ENCODE measurements around the gene MYO5B.

Gene MYO5B

GRCh38 chr18:49960376-49960775 lies 234.6 kb downstream of the MYO5B start:
- H3K27me3 ChIP-seq (ENCODE audit: control insufficient read depth, low read length), result peaks cover 8% of the 10 kb centered on the region; the same call in 1 of the 2 replicates
- H3K27ac ChIP-seq (ENCODE audit: low read depth, low read length), result no peak overlapping the region
- no peaks in the 10 kb centered on the region for H3K36me3 ChIP-seq (ENCODE audit: control insufficient read depth, low read length)
- H3K4me1 ChIP-seq (ENCODE audit: control insufficient read depth, low read length), result no peaks in the 10 kb centered on the region
- H3F3A ChIP-seq (ENCODE audit: control insufficient read depth, insufficient read depth), result no peaks in the 10 kb centered on the region
- no peaks in the 10 kb centered on the region for H3K9me2 ChIP-seq (replicated peaks; ENCODE audit: control insufficient read depth, low read length)
- no peak overlapping the region for H3K4me3 ChIP-seq (ENCODE audit: low read length)
- no peak for TF ChIP-seq EZH2phosphoT487 (IDR thresholded peaks at IDR 0.05; ENCODE audit: borderline replicate concordance, low read length)
- TF ChIP-seq, protein P1, sequence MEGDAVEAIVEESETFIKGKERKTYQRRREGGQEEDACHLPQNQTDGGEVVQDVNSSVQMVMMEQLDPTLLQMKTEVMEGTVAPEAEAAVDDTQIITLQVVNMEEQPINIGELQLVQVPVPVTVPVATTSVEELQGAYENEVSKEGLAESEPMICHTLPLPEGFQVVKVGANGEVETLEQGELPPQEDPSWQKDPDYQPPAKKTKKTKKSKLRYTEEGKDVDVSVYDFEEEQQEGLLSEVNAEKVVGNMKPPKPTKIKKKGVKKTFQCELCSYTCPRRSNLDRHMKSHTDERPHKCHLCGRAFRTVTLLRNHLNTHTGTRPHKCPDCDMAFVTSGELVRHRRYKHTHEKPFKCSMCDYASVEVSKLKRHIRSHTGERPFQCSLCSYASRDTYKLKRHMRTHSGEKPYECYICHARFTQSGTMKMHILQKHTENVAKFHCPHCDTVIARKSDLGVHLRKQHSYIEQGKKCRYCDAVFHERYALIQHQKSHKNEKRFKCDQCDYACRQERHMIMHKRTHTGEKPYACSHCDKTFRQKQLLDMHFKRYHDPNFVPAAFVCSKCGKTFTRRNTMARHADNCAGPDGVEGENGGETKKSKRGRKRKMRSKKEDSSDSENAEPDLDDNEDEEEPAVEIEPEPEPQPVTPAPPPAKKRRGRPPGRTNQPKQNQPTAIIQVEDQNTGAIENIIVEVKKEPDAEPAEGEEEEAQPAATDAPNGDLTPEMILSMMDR (IDR thresholded peaks at IDR 0.05; ENCODE audit: low read depth, low read length, poor library complexity, severe bottlenecking), result no peak
- H3K79me2 ChIP-seq (ENCODE audit: control insufficient read depth, low read length), result no peaks in the 10 kb centered on the region
- no peaks in the 10 kb centered on the region for H4K20me1 ChIP-seq (ENCODE audit: control insufficient read depth, insufficient read depth, low read depth, low read length)
- no peak overlapping the region for H3K4me2 ChIP-seq (ENCODE audit: low read length)
- H3K9me3 ChIP-seq (ENCODE audit: control insufficient read depth, insufficient read depth, low read length), result no peaks in the 10 kb centered on the region

GRCh38 chr18:49959176-49959575 lies 235.8 kb downstream of the MYO5B start:
- Histone ChIP-seq H3K27ac (ENCODE audit: low read depth, low read length) (no peak overlapping the region), H3K4me3 (ENCODE audit: low read length) (no peak overlapping the region), H3K36me3 (ENCODE audit: control insufficient read depth, low read length) (no peaks in the 10 kb centered on the region), H3K4me1 (ENCODE audit: control insufficient read depth, low read length) (no peaks in the 10 kb centered on the region), H3K27me3 (ENCODE audit: control insufficient read depth, low read length) (peaks cover 3% of the 10 kb centered on the region; the same call in 1 of the 2 replicates), H3K4me2 (ENCODE audit: low read length) (no peak overlapping the region), H4K20me1 (ENCODE audit: control insufficient read depth, insufficient read depth, low read depth, low read length) (no peaks in the 10 kb centered on the region), H3K9me3 (ENCODE audit: control insufficient read depth, insufficient read depth, low read length) (no peaks in the 10 kb centered on the region), H3F3A (ENCODE audit: control insufficient read depth, insufficient read depth) (no peaks in the 10 kb centered on the region), H3K79me2 (ENCODE audit: control insufficient read depth, low read length) (no peaks in the 10 kb centered on the region), H3K9me2 (replicated peaks; ENCODE audit: control insufficient read depth, low read length) (no peaks in the 10 kb centered on the region)
- no peak for TF ChIP-seq EZH2phosphoT487 (IDR thresholded peaks at IDR 0.05; ENCODE audit: borderline replicate concordance, low read length)
- TF ChIP-seq, protein P1 (IDR thresholded peaks at IDR 0.05; ENCODE audit: low read depth, low read length, poor library complexity, severe bottlenecking), result no peak

DNA sequence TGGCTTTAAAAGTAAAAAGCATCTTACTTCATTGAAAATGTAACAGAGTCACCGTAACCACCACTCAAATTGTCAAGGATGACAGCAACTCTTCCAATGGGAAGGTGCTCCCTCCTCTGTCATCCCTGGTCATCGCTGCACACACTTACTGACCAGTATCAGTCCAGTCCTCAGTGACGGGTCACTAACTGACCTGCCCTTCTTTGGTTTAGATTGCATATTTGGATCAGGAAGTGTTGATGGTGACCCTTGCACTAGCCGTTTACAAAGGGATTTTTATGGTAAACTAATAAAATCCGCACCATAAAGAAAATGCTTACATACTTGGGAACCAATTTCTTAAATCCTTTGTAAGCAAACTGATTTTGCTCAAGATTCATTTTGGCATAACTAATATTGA lies 239.7 kb downstream of the MYO5B start:
- H3K27ac ChIP-seq (ENCODE audit: low read depth, low read length), result no peak overlapping the region
- no peaks in the 10 kb centered on the region for H4K20me1 ChIP-seq (ENCODE audit: control insufficient read depth, insufficient read depth, low read depth, low read length)

More for the DNA sequence above, 239.7 kb downstream of the MYO5B start:
- no peaks in the 10 kb centered on the region for H3K9me2 ChIP-seq (replicated peaks; ENCODE audit: control insufficient read depth, low read length)
- no peaks in the 10 kb centered on the region for H3K79me2 ChIP-seq (ENCODE audit: control insufficient read depth, low read length)
- TF ChIP-seq, protein P1 (IDR thresholded peaks at IDR 0.05; ENCODE audit: low read depth, low read length, poor library complexity, severe bottlenecking), result no peak
- TF ChIP-seq EZH2phosphoT487 (IDR thresholded peaks at IDR 0.05; ENCODE audit: borderline replicate concordance, low read length), result no peak
- H3K36me3 ChIP-seq (ENCODE audit: control insufficient read depth, low read length), result no peaks in the 10 kb centered on the region
- no peaks in the 10 kb centered on the region for H3K9me3 ChIP-seq (ENCODE audit: control insufficient read depth, insufficient read depth, low read length)
- no peaks in the 10 kb centered on the region for H3K27me3 ChIP-seq (ENCODE audit: control insufficient read depth, low read length)
- H3K4me2 ChIP-seq (ENCODE audit: low read length), result no peak overlapping the region
- H3K4me3 ChIP-seq (ENCODE audit: low read length), result no peak overlapping the region
- H3K4me1 ChIP-seq (ENCODE audit: control insufficient read depth, low read length), result no peaks in the 10 kb centered on the region
- no peaks in the 10 kb centered on the region for H3F3A ChIP-seq (ENCODE audit: control insufficient read depth, insufficient read depth)

All from DOHH2 (cell line).